NOMO-1 treated with dmso at 0.1 percent for 144 hours (cell line): ENCODE measurements around the gene ZNF286A.
"Not testable (repeated sequence)": the region's sequence is repeated elsewhere in the genome, so short reads cannot be mapped to it uniquely, and the experiment has no call there.

ENCODE experiments used
- DNase-seq: peaks from one replicate; lab custom pipeline; 2025; ENCODE audit not compliant: unreplicated experiment; lab: John Stamatoyannopoulos, UW

ZNF286A gene

GRCh38 chr17:15699413-15699924 lies at the start of gene ZNF286A:
TSS of gene ZNF286A (plus strand) at chr17:15699752. CDS start at chr17:15700330, 578 bp downstream.
- DNase-seq, result peak; percentile 96

- no peak for DNase-seq
These were observed 49.6 kb upstream of the ZNF286A start for GRCh38 chr17:15649861-15650421.

- DNase-seq, result no peak
These were observed 48.6 kb upstream of the ZNF286A start for GRCh38 chr17:15650741-15651582.

- DNase-seq, result peak; percentile 94
These were observed 47.9 kb upstream of the ZNF286A start for GRCh38 chr17:15651583-15652110.

GRCh38 chr17:15652960-15653359 lies 46.6 kb upstream of the ZNF286A start:
- no peak for DNase-seq

- DNase-seq, result not testable (repeated sequence)
These were observed 45.2 kb upstream of the ZNF286A start for GRCh38 chr17:15654401-15654800.

GRCh38 chr17:15654886-15655561 lies 44.5 kb upstream of the ZNF286A start:
- DNase-seq, result no peak

GRCh38 chr17:15657868-15658267 lies 41.7 kb upstream of the ZNF286A start:
- no peak for DNase-seq

- DNase-seq, result no peak
These were observed 41.3 kb upstream of the ZNF286A start for GRCh38 chr17:15658296-15658695.

- no peak for DNase-seq
These were observed 40.3 kb upstream of the ZNF286A start for GRCh38 chr17:15659236-15659635.

- no peak for DNase-seq
These were observed 39.9 kb upstream of the ZNF286A start for GRCh38 chr17:15659663-15660062.

GRCh38 chr17:15660077-15660476 lies 39.5 kb upstream of the ZNF286A start:
- DNase-seq, result no peak

- no peak for DNase-seq
These were observed 36.9 kb upstream of the ZNF286A start for GRCh38 chr17:15662681-15663080.

GRCh38 chr17:15663176-15663575 lies 36.4 kb upstream of the ZNF286A start:
- DNase-seq, result no peak

- DNase-seq, result no peak
These were observed 35.9 kb upstream of the ZNF286A start for GRCh38 chr17:15663691-15664090.

- DNase-seq, result not testable (repeated sequence)
These were observed 30.0 kb upstream of the ZNF286A start for GRCh38 chr17:15669526-15669925.

- not testable (repeated sequence) for DNase-seq
These were observed 24.9 kb upstream of the ZNF286A start for GRCh38 chr17:15674640-15675039.

- not testable (repeated sequence) for DNase-seq
These were observed 23.6 kb upstream of the ZNF286A start for GRCh38 chr17:15675991-15676390.

- DNase-seq, result not testable (repeated sequence)
These were observed 16.4 kb upstream of the ZNF286A start for GRCh38 chr17:15683135-15683534.

- DNase-seq, result peak; percentile 13
These were observed 15.6 kb upstream of the ZNF286A start, which contains the start of gene TRIM16 for GRCh38 chr17:15683824-15684478. TSS of gene TRIM16 (minus strand) at chr17:15684311. CDS start at chr17:15651609, 32,702 bp downstream.

GRCh38 chr17:15687494-15687893 lies 12.1 kb upstream of the ZNF286A start:
- not testable (repeated sequence) for DNase-seq
